DND-41 (cell line): ENCODE results near the gene KIFBP.
"Not testable (repeated sequence)": the region's sequence is repeated elsewhere in the genome, so short reads cannot be mapped to it uniquely, and the experiment has no call there.

Source experiments
- CTCF ChIP-seq: IDR thresholded peaks from 2 replicates; pipeline ENCODE4 v1.5.1; 2012; ENCODE audit warnings: borderline replicate concordance, low read length, moderate library complexity, mild to moderate bottlenecking; ENCODE audit not compliant: poor library complexity, severe bottlenecking; ENCODE audit errors: extremely low read depth
- EZH2 ChIP-seq: IDR thresholded peaks from 3 replicates; pipeline ENCODE4 v1.6.1; 2012; ENCODE audit warnings: borderline replicate concordance, low read depth, mild to moderate bottlenecking, moderate library complexity, low read length, inconsistent platforms; ENCODE audit not compliant: severe bottlenecking

- not testable (repeated sequence) for TF ChIP-seq EZH2, CTCF
These were observed 24.2 kb downstream of the KIFBP start for GRCh38 chr10:69012778-69013177.
